ENCODE results near the gene ZNF296.

Gene ZNF296

GRCh38 chr19:45059258-45059965 is 16.9 kb downstream of the ZNF296 start:
- peak; percentile 19 to 22 for DNase-seq (ENCODE audit: low read depth in 2 of 2)

GRCh38 chr19:45058622-45059159 is 17.6 kb downstream of the ZNF296 start:
- no peak for DNase-seq (ENCODE audit: low read depth in 2 of 2)

- no peak for DNase-seq (ENCODE audit: low read depth in 2 of 2)
Measured at GRCh38 chr19:45057444-45057843, 18.8 kb downstream of the ZNF296 start.

GRCh38 chr19:45056831-45057230 is 19.4 kb downstream of the ZNF296 start:
- DNase-seq (ENCODE audit: low read depth in 2 of 2), result no peak

GRCh38 chr19:45051929-45052579 is 24.2 kb downstream of the ZNF296 start:
- DNase-seq (ENCODE audit: low read depth in 2 of 2), result no peak

GRCh38 chr19:45050036-45050435 is 26.2 kb downstream of the ZNF296 start:
- no peak for DNase-seq (ENCODE audit: low read depth in 2 of 2)

GRCh38 chr19:45049073-45049736 is 27.1 kb downstream of the ZNF296 start:
- DNase-seq (ENCODE audit: low read depth in 2 of 2), result no peak

- no peak for DNase-seq (ENCODE audit: low read depth in 2 of 2)
Measured at GRCh38 chr19:45047188-45047797, 29.0 kb downstream of the ZNF296 start.

- no peak for DNase-seq (ENCODE audit: low read depth in 2 of 2)
Measured at GRCh38 chr19:45046355-45046754, 29.9 kb downstream of the ZNF296 start.

- DNase-seq (ENCODE audit: low read depth in 2 of 2), result no peak
Measured at GRCh38 chr19:45045671-45046353, 30.5 kb downstream of the ZNF296 start.

GRCh38 chr19:45041125-45041524 is 35.2 kb downstream of the ZNF296 start:
- DNase-seq (ENCODE audit: low read depth in 2 of 2), result no peak

- DNase-seq (ENCODE audit: low read depth in 2 of 2), result no peak
Measured at GRCh38 chr19:45040059-45040771, 36.1 kb downstream of the ZNF296 start.

GRCh38 chr19:45038931-45039893 is 37.1 kb downstream of the ZNF296 start, which contains the start of gene CLASRP:
Gene CLASRP (plus strand): TSS chr19:45039045. CDS start chr19:45040213, 1,168 bp downstream.
- peak; percentile 65 to 71 for DNase-seq (ENCODE audit: low read depth in 2 of 2)

GRCh38 chr19:45037393-45038169 is 38.7 kb downstream of the ZNF296 start:
- no peak for DNase-seq (ENCODE audit: low read depth in 2 of 2)

- DNase-seq (ENCODE audit: low read depth in 2 of 2), result no peak
Measured at GRCh38 chr19:45035755-45036154, 40.5 kb downstream of the ZNF296 start.

GRCh38 chr19:45032421-45032820 is 43.9 kb downstream of the ZNF296 start:
- no peak for DNase-seq (ENCODE audit: low read depth in 2 of 2)

- no peak for DNase-seq (ENCODE audit: low read depth in 2 of 2)
Measured at GRCh38 chr19:45030825-45031224, 45.5 kb downstream of the ZNF296 start.

- no peak for DNase-seq (ENCODE audit: low read depth in 2 of 2)
Measured at GRCh38 chr19:45027371-45027770, 48.9 kb downstream of the ZNF296 start.

GRCh38 chr19:45025264-45025663 is 51.0 kb downstream of the ZNF296 start:
- DNase-seq (ENCODE audit: low read depth in 2 of 2), result no peak
